ENCODE measurements around the gene GRB10. TPM values are rescaled to one million over a fixed set of nuclear protein-coding genes. Genes with fewer than 3 reads are reported as not detected.

GRB10 gene
- total and polyA plus RNA-seq, 2 experiments from 2014 or later = 35.0 to 154 TPM

DNA sequence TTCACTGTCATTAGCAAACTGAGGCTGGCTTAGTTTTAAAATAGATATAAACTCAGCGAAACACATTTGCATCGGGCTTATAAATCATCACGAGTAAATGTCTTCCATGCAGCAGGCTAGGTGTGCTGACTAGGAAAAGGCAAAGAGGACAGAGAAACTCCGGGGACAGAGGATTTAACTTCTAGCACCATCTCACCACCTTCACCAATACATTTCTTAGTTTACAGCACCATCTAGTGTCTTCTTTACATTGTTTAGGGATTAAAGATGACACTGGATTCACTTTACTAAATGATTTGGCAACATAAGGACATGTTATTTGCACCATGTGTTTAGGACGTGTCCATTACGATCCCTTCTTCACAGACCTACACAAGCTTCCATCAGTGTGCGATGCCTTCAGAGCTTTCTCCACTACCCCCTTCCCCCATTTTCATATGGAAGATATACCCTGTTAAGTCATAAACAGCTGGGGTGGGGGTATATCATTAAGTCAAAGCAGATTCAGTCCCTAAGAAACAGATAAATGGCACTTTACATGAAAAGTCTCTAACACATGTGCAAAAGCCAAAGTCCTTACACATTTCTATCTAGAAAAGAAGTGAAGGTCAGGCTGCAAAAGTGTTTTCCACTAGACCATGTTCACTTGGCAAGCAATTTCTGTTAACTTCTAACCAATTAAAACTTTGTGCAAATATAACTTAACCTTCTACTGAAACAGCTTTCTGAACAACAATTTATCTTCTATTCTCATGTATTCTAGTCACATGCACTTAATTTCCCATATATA, 103.3 kb downstream of the GRB10 start:
- no peak for TF ChIP-seq ZNF114 (CRISPR knock-in tag; IDR thresholded peaks at IDR 0.05)
- TF ChIP-seq, protein P1, sequence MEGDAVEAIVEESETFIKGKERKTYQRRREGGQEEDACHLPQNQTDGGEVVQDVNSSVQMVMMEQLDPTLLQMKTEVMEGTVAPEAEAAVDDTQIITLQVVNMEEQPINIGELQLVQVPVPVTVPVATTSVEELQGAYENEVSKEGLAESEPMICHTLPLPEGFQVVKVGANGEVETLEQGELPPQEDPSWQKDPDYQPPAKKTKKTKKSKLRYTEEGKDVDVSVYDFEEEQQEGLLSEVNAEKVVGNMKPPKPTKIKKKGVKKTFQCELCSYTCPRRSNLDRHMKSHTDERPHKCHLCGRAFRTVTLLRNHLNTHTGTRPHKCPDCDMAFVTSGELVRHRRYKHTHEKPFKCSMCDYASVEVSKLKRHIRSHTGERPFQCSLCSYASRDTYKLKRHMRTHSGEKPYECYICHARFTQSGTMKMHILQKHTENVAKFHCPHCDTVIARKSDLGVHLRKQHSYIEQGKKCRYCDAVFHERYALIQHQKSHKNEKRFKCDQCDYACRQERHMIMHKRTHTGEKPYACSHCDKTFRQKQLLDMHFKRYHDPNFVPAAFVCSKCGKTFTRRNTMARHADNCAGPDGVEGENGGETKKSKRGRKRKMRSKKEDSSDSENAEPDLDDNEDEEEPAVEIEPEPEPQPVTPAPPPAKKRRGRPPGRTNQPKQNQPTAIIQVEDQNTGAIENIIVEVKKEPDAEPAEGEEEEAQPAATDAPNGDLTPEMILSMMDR (conservative IDR thresholded peaks at IDR 0.05; ENCODE audit: low read depth in 2 of 2) = peak; percentile 40 to 54; a peak in 3 of 4 replicates
- Histone ChIP-seq H3K27me3 (ENCODE audit: insufficient read depth) (no peaks in the 10 kb centered on the region), H3K36me3 (ENCODE audit: insufficient read depth) (0 out of 2 replicates have a peak, but pooled peaks cover 3% of the 10 kb centered on the region), H3K4me2 (no peak overlapping the region), H3K27ac (ENCODE audit: low read depth) (no peak overlapping the region), H2AFZ (no peak overlapping the region), H3K4me3 (no peak overlapping the region), H3K9me2 (ENCODE audit: insufficient read depth) (no peaks in the 10 kb centered on the region), H3K79me2 (replicated peaks; ENCODE audit: insufficient read depth) (peaks cover 90% of the 10 kb centered on the region), H3F3A (replicated peaks; ENCODE audit: low read depth) (no peaks in the 10 kb centered on the region), H3K4me1 (ENCODE audit: insufficient read depth) (peaks cover 30% of the 10 kb centered on the region), H4K20me1 (replicated peaks; ENCODE audit: insufficient read depth) (peaks cover 14% of the 10 kb centered on the region; the same call in 1 of the 2 replicates)
- Mint-ChIP-seq H3K27ac (peak overlapping the region; percentile 50; the same call in 1 of the 2 replicates), H3K36me3 (ENCODE audit: low read depth) (peaks cover 1% of the 10 kb centered on the region; the same call in 2 of the 3 replicates), H3K27me3 (ENCODE audit: insufficient read depth, low read depth, poor library complexity) (peaks cover 4% of the 10 kb centered on the region), H3K4me1 (peaks cover 42% of the 10 kb centered on the region), H3K4me3 (no peak overlapping the region), H3K9me3 (no peaks in the 10 kb centered on the region)
- DNase-seq (ENCODE audit: low spot score) (peak; percentile 53), ATAC-seq (peak; percentile 48)

GRCh38 chr7:50678586-50678985, 104.1 kb downstream of the GRB10 start:
- Mint-ChIP-seq H3K27me3 (ENCODE audit: insufficient read depth, low read depth, poor library complexity) (peaks cover 4% of the 10 kb centered on the region), H3K4me3 (no peak overlapping the region), H3K9me3 (no peaks in the 10 kb centered on the region; the same call in 2 of the 3 replicates), H3K4me1 (peaks cover 42% of the 10 kb centered on the region), H3K36me3 (ENCODE audit: low read depth) (peaks cover 10% of the 10 kb centered on the region), H3K27ac (no peak overlapping the region)
- no peak overlapping the region for H2AFZ ChIP-seq
- no peak overlapping the region for H3K4me3 ChIP-seq
- H3K9me2 ChIP-seq (ENCODE audit: insufficient read depth) = no peaks in the 10 kb centered on the region
- no peaks in the 10 kb centered on the region for H3K27me3 ChIP-seq (ENCODE audit: insufficient read depth)
- no peak overlapping the region for H3K4me2 ChIP-seq
- H3K27ac ChIP-seq (ENCODE audit: low read depth) = no peak overlapping the region
- DNase-seq (ENCODE audit: low spot score) = no peak
- H4K20me1 ChIP-seq (replicated peaks; ENCODE audit: insufficient read depth) = peaks cover 12% of the 10 kb centered on the region; the same call in 1 of the 2 replicates
- peaks cover 30% of the 10 kb centered on the region for H3K4me1 ChIP-seq (ENCODE audit: insufficient read depth)
- H3K36me3 ChIP-seq (ENCODE audit: insufficient read depth) = 0 out of 2 replicates have a peak, but pooled peaks cover 3% of the 10 kb centered on the region
- H3F3A ChIP-seq (replicated peaks; ENCODE audit: low read depth) = no peaks in the 10 kb centered on the region
- ATAC-seq = no peak
- peaks cover 85% of the 10 kb centered on the region for H3K79me2 ChIP-seq (replicated peaks; ENCODE audit: insufficient read depth)
- TF ChIP-seq ZNF114 (CRISPR knock-in tag; IDR thresholded peaks at IDR 0.05) = no peak
- TF ChIP-seq, protein P1 (conservative IDR thresholded peaks at IDR 0.05; ENCODE audit: low read depth in 2 of 2) = no peak
- TF ChIP-seq JUNB (IDR thresholded peaks at IDR 0.05; ENCODE audit: unreplicated experiment) = no peak
- TF ChIP-seq ZNF331 (CRISPR knock-in tag; IDR thresholded peaks at IDR 0.05; ENCODE audit: low read depth) = no peak
- no peak for TF ChIP-seq POLR2AphosphoS5 (IDR thresholded peaks at IDR 0.05; ENCODE audit: low read depth)
- TF ChIP-seq NANOG (IDR thresholded peaks at IDR 0.05; ENCODE audit: borderline replicate concordance) = no peak
- TF ChIP-seq, protein P2, sequence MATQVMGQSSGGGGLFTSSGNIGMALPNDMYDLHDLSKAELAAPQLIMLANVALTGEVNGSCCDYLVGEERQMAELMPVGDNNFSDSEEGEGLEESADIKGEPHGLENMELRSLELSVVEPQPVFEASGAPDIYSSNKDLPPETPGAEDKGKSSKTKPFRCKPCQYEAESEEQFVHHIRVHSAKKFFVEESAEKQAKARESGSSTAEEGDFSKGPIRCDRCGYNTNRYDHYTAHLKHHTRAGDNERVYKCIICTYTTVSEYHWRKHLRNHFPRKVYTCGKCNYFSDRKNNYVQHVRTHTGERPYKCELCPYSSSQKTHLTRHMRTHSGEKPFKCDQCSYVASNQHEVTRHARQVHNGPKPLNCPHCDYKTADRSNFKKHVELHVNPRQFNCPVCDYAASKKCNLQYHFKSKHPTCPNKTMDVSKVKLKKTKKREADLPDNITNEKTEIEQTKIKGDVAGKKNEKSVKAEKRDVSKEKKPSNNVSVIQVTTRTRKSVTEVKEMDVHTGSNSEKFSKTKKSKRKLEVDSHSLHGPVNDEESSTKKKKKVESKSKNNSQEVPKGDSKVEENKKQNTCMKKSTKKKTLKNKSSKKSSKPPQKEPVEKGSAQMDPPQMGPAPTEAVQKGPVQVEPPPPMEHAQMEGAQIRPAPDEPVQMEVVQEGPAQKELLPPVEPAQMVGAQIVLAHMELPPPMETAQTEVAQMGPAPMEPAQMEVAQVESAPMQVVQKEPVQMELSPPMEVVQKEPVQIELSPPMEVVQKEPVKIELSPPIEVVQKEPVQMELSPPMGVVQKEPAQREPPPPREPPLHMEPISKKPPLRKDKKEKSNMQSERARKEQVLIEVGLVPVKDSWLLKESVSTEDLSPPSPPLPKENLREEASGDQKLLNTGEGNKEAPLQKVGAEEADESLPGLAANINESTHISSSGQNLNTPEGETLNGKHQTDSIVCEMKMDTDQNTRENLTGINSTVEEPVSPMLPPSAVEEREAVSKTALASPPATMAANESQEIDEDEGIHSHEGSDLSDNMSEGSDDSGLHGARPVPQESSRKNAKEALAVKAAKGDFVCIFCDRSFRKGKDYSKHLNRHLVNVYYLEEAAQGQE (IDR thresholded peaks at IDR 0.05; ENCODE audit: unreplicated experiment) = no peak
- no peak for TF ChIP-seq CREB1 (CRISPR knock-in tag; IDR thresholded peaks at IDR 0.05; ENCODE audit: low read depth)
- TF ChIP-seq EZH2phosphoT487 (IDR thresholded peaks at IDR 0.05; ENCODE audit: unreplicated experiment) = no peak

Measured in GM23338 (cell line).